NCI-H69 (cell line): ENCODE results near the gene STX1A.
"Not testable (repeated sequence)": the region's sequence is repeated elsewhere in the genome, so short reads cannot be mapped to it uniquely, and the experiment has no call there.

ENCODE experiments used
- DNase-seq: peaks from one replicate; lab custom pipeline; 2025; lab: John Stamatoyannopoulos, UW

The STX1A gene

GRCh38 chr7:73735528-73735905, 16.0 kb upstream of the STX1A start:
- DNase-seq, result no peak

- peak; percentile 93 for DNase-seq
These were observed 15.4 kb upstream of the STX1A start for GRCh38 chr7:73734619-73735527.

GRCh38 chr7:73732397-73732796, 12.9 kb upstream of the STX1A start:
- DNase-seq, result no peak

- DNase-seq, result no peak
These were observed 11.0 kb upstream of the STX1A start for GRCh38 chr7:73730485-73730884.

- no peak for DNase-seq
These were observed 9.1 kb upstream of the STX1A start for GRCh38 chr7:73728551-73728950.

GRCh38 chr7:73727952-73728351, 8.5 kb upstream of the STX1A start:
- no peak for DNase-seq

- no peak for DNase-seq
These were observed 6.6 kb upstream of the STX1A start for GRCh38 chr7:73726083-73726466.

- DNase-seq, result no peak
These were observed 4.3 kb upstream of the STX1A start for GRCh38 chr7:73723813-73724212.

GRCh38 chr7:73722785-73723184, 3.3 kb upstream of the STX1A start:
- no peak for DNase-seq

GRCh38 chr7:73722182-73722581, 2.7 kb upstream of the STX1A start:
- DNase-seq, result peak; percentile 34

GRCh38 chr7:73721377-73721817, 1.9 kb upstream of the STX1A start:
- peak; percentile 94 for DNase-seq

GRCh38 chr7:73720443-73720842, 974 bp upstream of the STX1A start:
- DNase-seq, result not testable (repeated sequence)

- no peak for DNase-seq
These were observed 319 bp upstream of the STX1A start for GRCh38 chr7:73719806-73720169.

GRCh38 chr7:73718438-73718881, 1.0 kb downstream of the STX1A start:
- DNase-seq, result no peak

- DNase-seq, result peak; percentile 47
These were observed 1.5 kb downstream of the STX1A start for GRCh38 chr7:73717991-73718405.

- DNase-seq, result no peak
These were observed 2.3 kb downstream of the STX1A start for GRCh38 chr7:73717025-73717807.

GRCh38 chr7:73716318-73716890, 3.1 kb downstream of the STX1A start:
- DNase-seq, result peak; percentile 69

GRCh38 chr7:73715648-73716317, 3.7 kb downstream of the STX1A start:
- peak; percentile 98 for DNase-seq

- DNase-seq, result not testable (repeated sequence)
These were observed 6.2 kb downstream of the STX1A start for GRCh38 chr7:73713319-73713718.

GRCh38 chr7:73712773-73713172, 6.7 kb downstream of the STX1A start:
- no peak for DNase-seq

GRCh38 chr7:73708961-73709549, 10.4 kb downstream of the STX1A start:
- DNase-seq, result peak; percentile 45
